Neuron (in vitro differentiated cells): ENCODE results near the gene TEX2.
"Not testable (repeated sequence)": the region's sequence is repeated elsewhere in the genome, so short reads cannot be mapped to it uniquely, and the experiment has no call there.

Experiments
- H2AFZ ChIP-seq: one replicate; pipeline ENCODE4 v1.6.1; 2013; ENCODE audit warnings: low read depth, mild to moderate bottlenecking, inconsistent platforms, low read length, moderate library complexity
- H3K27me3 ChIP-seq: one replicate; pipeline ENCODE4 v1.6.1; 2013; ENCODE audit warnings: low read length; ENCODE audit not compliant: insufficient read depth
- H3K36me3 ChIP-seq: one replicate; pipeline ENCODE4 v1.6.1; 2013; ENCODE audit warnings: low read length; ENCODE audit not compliant: insufficient read depth
- H3K4me1 ChIP-seq: one replicate; pipeline ENCODE4 v1.6.1; 2013; ENCODE audit warnings: low read length; ENCODE audit not compliant: insufficient read depth
- H3K4me3 ChIP-seq: 2 replicates; pipeline ENCODE4 v1.5.1; 2013; ENCODE audit warnings: mild to moderate bottlenecking, low read length, moderate library complexity
- H3K9me3 ChIP-seq: one replicate; pipeline ENCODE4 v1.6.1; 2013; ENCODE audit warnings: low read length

The TEX2 gene

GRCh38 chr17:64131606-64132270, 131.3 kb downstream of the TEX2 start:
- Histone ChIP-seq H3K4me1 (peaks cover 13% of the 10 kb centered on the region), H3K36me3 (no peaks in the 10 kb centered on the region), H2AFZ (no peak overlapping the region), H3K9me3 (no peaks in the 10 kb centered on the region), H3K4me3 (no peak overlapping the region), H3K27me3 (no peaks in the 10 kb centered on the region)

GRCh38 chr17:64130559-64131001, 132.5 kb downstream of the TEX2 start:
- Histone ChIP-seq H3K27me3 (no peaks in the 10 kb centered on the region), H3K4me3 (peak overlapping the region; percentile 41), H2AFZ (peak overlapping the region; percentile 40), H3K4me1 (peaks cover 13% of the 10 kb centered on the region), H3K9me3 (no peaks in the 10 kb centered on the region), H3K36me3 (no peaks in the 10 kb centered on the region)

DNA sequence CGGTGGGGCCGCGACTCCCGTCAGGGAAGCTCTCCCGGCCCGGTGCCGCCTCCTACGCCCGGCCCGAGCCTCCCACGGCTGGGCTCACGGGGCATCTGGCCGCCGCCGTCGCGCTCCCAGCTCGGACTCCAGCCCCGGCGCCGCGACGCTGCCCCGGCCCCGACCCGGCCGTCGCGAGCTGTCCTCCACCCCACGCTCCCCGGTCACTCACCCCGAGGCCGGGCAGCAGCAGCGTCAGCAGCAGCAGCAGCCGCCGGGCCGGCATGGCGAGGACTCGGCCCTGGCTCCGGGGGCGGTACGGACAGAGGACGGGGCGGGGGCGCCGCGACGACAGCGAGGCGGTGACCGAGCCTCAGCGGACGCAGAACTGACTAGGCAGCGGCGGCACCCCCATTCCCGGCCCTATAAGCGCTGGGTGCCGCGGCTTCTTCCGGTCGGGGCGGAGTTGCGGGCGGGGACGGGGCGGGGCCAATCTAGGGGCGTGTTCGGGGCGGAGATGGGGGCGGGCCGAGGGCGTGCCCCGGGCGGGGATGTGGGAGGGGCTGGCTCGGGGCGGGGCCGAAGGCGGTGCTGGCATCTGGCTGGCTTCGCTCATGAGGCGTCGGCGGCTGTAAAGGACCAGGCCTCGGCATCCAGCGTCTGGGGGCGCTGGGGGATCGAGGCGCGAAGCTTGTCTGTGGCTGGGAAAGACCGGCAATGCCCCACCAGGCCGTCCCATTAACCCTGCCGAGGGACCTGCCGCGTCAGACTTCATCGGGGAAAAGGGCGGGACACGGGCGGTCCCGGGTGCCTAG, 133.1 kb downstream of the TEX2 start, which contains the start of gene ERN1:
ERN1 (minus strand) TSS at position 380 of the 794 bp plus-strand sequence; CDS start at position 265, 115 bp downstream.
- Histone ChIP-seq H3K4me1 (peaks cover 13% of the 10 kb centered on the region), H3K4me3 (peak within 1 kb of the TSS; percentile 71), H3K9me3 (no peaks in the 10 kb centered on the region), H3K36me3 (no peaks in the 10 kb centered on the region), H3K27me3 (no peaks in the 10 kb centered on the region), H2AFZ (peak within 1 kb of the TSS; percentile 82)

DNA sequence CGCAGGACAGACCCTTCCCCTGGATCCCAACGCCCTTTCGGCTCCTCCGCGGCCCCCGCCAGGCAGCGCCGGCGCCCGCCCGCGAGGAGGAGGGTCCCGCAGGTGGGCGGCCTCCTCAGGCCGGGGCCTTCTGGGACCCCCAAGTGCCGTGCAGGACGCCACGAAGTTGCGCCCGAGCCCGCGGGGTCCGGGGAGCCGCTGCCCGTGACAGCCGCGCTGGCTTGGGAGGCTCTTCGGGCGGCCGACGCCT, 133.6 kb downstream of the TEX2 start:
- Histone ChIP-seq H3K4me1 (peaks cover 13% of the 10 kb centered on the region), H3K36me3 (no peaks in the 10 kb centered on the region), H3K9me3 (no peaks in the 10 kb centered on the region), H3K4me3 (peak overlapping the region; percentile 71), H2AFZ (peak overlapping the region; percentile 82), H3K27me3 (no peaks in the 10 kb centered on the region)

- peak overlapping the region; percentile 82 for H2AFZ ChIP-seq
- H3K27me3 ChIP-seq, result no peaks in the 10 kb centered on the region
- no peaks in the 10 kb centered on the region for H3K9me3 ChIP-seq
- H3K36me3 ChIP-seq, result no peaks in the 10 kb centered on the region
- peaks cover 13% of the 10 kb centered on the region for H3K4me1 ChIP-seq
- peak overlapping the region; percentile 71 for H3K4me3 ChIP-seq
Measured at GRCh38 chr17:64128787-64129514, 134.1 kb downstream of the TEX2 start.

DNA sequence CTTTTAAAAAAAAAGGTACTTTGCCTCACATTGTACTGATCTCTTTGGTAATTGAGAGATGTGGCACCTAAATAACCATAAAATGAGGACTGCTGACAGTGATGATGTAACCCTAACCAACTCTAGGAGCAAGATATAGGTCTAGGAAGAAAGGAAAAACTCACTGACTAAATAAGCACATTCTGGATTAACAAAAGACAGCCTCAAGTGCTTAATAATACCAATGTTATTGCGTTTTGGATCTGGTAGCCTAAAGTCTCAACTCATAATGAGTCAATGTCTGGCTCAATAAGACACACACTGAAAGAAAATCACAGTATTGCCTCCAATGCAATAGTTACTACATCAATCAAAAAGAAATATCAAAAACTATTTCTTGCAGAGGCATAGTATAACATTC, 136.1 kb downstream of the TEX2 start:
- Histone ChIP-seq H2AFZ (no peak overlapping the region), H3K27me3 (no peaks in the 10 kb centered on the region), H3K9me3 (no peaks in the 10 kb centered on the region), H3K4me3 (no peak overlapping the region), H3K4me1 (peaks cover 13% of the 10 kb centered on the region), H3K36me3 (no peaks in the 10 kb centered on the region)

GRCh38 chr17:64125937-64126336, 137.1 kb downstream of the TEX2 start:
- Histone ChIP-seq H3K4me1 (peaks cover 17% of the 10 kb centered on the region), H2AFZ (no peak overlapping the region), H3K4me3 (no peak overlapping the region), H3K27me3 (no peaks in the 10 kb centered on the region), H3K36me3 (no peaks in the 10 kb centered on the region), H3K9me3 (no peaks in the 10 kb centered on the region)

DNA sequence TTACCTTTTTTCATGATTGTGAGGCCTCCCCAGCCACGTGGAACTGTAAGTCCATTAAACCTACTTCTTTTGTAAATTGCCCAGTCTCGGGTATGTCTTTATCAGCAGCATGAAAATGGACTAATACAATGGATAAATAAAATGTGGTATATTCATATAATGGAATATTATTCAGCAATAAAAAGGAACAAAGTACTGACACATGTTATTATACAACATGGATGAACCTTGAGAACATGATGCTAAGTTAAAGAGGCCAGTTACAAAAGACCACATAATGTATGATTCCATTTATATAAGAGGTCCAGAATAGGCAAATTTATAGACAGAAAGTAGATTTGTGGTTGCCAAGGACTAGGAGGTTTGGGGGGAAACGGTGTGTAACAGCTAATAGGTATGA, 138.5 kb downstream of the TEX2 start:
- Histone ChIP-seq H3K4me3 (no peak overlapping the region), H2AFZ (no peak overlapping the region), H3K36me3 (no peaks in the 10 kb centered on the region), H3K9me3 (no peaks in the 10 kb centered on the region), H3K4me1 (peaks cover 26% of the 10 kb centered on the region), H3K27me3 (no peaks in the 10 kb centered on the region)

DNA sequence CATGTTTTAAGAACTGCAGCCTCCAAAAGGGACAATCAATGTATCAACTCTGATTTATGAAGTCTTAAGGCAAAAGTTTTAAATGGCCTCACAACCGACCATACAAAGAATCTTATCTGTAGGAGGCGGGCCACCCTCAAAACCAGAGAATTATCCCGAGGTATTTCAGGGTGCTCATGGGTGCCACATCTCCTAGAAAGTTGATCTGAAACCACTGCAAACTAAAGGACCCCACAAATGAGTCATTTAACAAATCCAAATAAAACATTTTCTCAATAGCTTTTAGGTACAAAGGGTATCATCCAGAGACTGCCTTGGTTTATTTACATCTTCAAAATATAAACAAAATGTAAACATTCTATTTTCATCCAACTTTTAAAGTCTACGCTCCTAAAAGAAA, 139.9 kb downstream of the TEX2 start:
- H2AFZ ChIP-seq, result no peak overlapping the region
- H3K4me3 ChIP-seq, result no peak overlapping the region
- H3K9me3 ChIP-seq, result no peaks in the 10 kb centered on the region

GRCh38 chr17:64120972-64121786, 141.9 kb downstream of the TEX2 start:
- H2AFZ ChIP-seq, H3K27me3 ChIP-seq, H3K9me3 ChIP-seq, H3K36me3 ChIP-seq, H3K4me3 ChIP-seq: not testable (repeated sequence)
- peaks cover 16% of the 10 kb centered on the region for H3K4me1 ChIP-seq

More for the DNA sequence above, 139.9 kb downstream of the TEX2 start:
- no peaks in the 10 kb centered on the region for H3K36me3 ChIP-seq
- peaks cover 16% of the 10 kb centered on the region for H3K4me1 ChIP-seq
- no peaks in the 10 kb centered on the region for H3K27me3 ChIP-seq

DNA sequence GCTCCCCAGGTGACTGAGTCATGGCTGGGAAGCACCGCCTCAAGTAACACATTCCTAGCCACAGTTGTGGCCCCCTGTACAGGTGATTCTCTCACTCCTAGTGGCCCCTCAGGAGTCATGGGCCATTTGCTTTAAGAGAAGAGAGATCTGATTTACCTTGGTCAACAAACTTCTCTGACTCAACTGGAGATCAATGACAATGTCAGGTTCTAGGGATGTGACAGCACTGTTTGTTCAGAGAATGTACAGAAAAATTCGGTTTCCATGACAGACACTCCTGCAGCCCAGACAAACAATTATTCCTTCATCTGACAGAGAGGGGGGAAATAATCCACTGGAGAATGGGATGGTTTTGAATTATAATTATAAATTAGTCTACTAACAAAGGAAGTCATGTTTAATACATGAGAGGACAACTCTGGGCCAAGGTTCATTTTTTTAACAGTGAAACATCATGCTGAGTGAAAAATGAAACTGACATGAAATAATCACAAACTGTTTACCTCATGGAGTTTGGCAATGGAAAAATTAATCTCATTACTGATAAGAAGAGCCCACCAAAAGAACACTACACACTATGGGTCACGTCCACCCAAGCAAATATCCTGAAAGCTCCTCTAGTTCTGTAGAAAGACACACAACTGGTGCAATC, 142.8 kb downstream of the TEX2 start:
- Histone ChIP-seq H3K36me3 (no peaks in the 10 kb centered on the region), H3K4me3 (no peak overlapping the region), H3K27me3 (no peaks in the 10 kb centered on the region), H3K4me1 (peaks cover 16% of the 10 kb centered on the region), H3K9me3 (no peaks in the 10 kb centered on the region), H2AFZ (no peak overlapping the region)
